CD4-positive, alpha-beta T cell treated with Interferon alpha-2 for 1 hour (primary cell): ENCODE results near the gene DCDC2C.
"Not testable (repeated sequence)": the region's sequence is repeated elsewhere in the genome, so short reads cannot be mapped to it uniquely, and the experiment has no call there.

Source experiments
- DNase-seq, 2 donors: peaks; one replicate each; pipeline ENCODE4 v3.0.0-alpha.2; 2020 to 2022

Gene DCDC2C

DNA sequence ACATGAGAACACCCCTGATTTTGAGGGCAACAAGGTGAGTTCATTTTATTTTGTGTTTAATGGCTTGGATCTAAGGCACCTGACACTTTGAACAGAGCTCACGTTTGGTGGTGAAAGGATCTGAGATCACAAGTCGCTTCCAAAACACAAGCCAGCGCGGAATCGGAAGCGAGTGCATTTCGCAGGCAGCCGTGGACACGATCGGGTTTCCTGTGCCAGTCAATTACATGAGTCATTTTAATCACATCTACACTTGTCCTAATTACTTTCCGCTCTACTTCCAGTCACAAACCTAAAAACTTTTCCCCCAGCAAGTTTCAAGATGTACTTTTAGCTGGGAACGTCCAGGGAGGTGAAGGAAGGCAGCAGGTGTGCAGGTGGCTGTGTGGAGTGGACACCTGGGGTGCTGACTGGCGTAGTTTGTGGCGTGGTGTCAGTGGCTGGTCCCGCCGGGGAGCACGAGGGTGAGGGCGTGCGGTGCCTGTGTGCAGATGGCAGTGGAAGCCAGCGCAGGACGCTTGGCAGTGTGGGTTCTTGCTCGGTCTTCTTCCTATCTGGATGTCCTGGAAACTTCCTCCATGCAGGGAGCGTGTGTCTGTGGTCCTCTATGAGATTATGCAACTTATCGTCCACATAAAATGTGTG is 75.6 kb downstream of the DCDC2C start:
- DNase-seq, result no peak

DNA sequence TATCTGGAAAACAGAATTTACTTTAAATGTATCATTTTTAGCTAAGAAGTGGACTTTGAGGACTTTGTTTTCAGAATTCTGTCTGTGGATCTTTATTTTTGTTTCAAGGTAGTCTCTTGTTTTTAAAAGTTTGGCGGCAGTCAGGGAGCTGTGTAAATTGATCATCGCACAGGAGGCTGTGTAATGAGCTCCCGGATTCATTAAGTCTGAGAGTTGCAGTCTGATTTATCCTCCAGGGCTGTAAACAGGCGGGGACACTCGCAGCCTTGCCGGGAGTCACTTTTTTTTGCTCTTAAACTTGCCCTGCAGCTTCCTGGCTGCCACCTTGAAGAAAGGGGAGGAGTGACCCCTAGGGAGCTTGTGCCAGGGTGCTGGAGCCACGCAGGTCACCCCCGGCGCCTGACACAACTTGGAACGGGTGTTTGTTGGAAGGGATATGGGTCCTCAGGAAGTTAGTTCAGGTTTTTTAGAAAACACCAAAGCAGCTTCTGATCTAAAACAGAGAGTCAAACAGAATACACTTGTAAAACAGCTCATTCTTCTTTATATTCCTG is 76.2 kb downstream of the DCDC2C start:
- no peak for DNase-seq

DNA sequence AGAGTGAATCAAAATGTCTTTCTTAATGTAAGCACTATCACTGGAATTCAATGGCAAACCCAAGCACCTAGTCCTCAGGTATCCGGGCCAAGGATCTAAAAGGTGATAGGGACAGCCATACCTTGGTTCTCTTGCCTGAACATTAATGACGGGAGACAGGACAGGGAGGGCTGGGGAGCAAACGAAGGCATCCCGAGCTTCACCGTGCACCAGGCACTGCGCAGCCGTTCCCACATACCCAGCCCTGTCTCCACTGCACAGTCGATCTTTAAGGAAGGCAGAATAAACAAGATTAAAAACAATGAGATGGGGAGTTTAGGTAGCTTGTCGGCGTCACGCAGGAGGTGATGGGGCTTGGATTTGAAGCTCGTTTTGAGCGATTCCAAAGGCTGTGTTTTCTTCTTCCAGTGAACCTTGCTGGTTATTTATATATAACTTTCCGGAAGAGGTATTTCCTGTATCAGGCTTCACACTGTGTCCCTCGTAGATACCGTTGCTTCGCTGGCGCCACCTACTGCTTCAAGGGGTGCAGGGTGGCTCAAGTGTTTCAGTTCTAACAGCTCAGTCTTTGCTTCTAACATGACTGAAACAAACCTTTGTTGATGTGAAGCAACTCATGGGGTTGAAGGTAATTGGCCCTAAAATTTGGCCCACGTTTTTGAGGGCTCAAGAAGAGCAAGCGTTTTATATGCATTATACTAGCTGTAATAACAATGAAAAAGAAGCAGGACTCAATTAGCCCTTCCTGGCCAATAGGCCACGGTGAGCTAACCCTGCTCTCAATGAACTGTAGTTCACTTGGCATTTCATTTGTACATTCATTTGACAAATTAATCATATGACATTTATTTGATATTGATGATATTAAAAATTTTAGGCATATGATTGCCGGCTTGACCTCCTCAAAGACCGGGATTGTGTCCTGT is 77.4 kb downstream of the DCDC2C start:
- peak; percentile 25 to 45 for DNase-seq

DNA sequence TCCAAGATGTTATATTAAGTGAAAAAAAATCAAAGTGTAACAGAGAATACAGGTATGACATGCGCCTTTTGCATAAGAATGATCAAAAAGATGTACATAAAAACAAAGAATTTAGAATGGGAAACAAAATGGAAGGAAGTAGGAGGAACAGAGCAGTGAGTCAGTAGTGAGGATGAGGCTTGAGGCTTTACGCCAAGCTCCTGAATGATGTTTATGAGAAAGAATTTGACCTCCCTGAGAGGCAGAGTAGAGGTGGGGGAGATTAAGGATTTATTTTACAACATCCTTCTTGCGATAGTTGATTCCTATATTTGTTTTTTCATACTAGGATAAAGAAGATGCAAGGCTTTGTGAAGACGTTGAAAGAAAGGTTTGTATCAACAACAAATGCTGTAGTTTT is 81.4 kb downstream of the DCDC2C start:
- DNase-seq, result no peak

DNA sequence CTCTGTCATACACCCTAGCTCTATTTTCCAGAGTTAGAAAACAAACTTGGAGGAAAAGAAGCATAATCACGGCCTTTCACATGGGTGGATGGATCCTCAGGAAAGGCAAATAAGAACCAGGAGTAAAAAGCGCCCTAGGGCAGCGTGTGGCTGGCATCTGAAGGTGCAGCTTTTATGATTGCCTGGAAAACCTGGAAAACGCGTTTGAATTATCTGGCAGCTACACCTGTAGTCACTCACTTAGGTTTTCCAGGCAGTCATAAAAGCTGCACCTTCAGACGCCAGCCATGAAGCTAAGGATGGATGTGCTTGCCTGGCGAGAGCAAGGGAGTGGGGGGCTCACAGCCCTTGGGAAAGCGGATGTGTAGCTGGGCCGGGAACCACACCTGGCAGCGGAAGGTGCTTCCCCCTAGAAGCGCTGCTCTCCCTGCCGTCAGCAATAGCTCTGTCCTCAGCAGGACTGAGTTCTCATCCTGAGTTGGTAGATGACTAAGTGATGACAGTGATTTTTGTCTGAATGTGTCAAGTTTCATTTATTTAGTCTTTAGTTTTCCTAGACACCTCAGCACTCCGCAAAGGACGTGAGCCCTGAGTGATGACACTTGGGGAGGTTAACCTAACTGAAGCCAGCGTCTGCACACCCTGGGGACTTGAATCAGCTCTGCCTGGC is 82.0 kb downstream of the DCDC2C start:
- DNase-seq, result no peak

DNA sequence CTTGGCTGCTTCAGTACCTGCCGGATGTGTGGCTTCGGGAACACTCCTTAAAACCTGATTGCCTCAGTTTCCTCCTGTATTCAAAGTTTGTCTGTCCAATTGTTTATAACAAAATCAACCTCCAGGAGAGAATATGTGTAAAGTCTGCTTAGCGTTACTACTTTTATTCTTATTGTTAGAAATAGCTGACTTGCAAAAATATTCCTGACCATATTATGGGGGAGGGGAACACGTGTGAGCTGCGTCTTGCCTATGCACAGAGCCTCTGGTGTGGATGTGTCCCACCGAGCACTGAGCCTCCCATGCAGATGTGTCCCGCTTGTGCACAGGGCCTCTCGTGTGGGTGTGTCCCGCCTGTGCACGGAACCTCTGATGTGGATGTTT is 82.5 kb downstream of the DCDC2C start:
- no peak for DNase-seq

DNA sequence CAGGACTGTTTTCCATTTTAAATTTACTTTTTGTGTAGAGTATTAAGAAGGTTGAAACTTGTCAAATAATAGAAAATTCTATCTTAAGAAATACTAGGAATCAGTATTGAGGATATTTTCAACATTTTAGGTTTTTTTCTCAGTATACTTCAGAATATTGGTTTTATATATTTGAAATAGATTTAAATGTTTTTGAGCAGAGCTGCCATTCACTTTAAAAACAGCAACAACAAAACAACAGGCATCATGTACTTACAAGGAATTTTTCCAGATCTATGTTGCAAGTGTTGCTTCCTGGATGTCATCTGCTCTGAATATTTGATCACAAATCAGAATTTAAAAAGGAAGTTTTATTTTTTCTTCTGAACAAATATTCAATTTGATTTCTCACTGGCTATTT is 84.4 kb downstream of the DCDC2C start:
- DNase-seq, result no peak

DNA sequence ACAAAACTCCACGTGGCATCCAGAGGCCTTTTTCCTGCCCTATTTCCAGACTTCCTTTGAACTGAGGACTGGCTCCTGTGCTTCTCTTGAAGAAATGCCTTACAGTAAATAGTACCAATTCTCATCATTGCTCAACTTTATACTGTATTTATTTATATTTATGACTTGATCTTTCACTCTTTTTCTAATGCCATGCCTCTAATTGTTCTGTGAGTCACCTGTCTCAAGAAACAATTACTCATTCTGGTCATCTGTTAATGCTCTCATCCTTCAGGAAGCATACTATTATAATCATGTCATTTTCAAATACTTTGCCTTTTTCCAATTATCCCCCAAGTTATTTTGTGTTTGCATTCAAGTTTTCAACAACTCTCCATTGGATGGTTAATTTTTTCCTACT is 85.9 kb downstream of the DCDC2C start:
- DNase-seq, result no peak

DNA sequence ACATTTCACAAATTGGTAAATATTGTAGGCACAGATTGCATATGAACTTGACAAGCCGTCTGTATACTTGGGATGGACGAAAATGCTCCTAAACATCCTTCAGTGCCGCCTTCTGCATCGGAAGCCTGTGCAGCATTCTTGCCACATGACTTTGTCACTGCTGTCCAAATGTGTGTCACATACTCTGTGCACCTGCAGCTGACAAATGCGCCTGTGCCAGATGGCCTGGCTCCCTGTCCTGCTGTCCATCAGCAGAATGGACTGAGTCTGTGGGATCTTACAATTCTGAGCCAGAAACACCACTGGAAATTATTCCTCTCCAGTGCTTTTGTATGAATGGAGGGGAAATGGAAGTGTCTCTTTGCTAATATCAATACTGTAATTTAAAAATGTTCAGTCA is 89.9 kb downstream of the DCDC2C start:
- no peak for DNase-seq

DNA sequence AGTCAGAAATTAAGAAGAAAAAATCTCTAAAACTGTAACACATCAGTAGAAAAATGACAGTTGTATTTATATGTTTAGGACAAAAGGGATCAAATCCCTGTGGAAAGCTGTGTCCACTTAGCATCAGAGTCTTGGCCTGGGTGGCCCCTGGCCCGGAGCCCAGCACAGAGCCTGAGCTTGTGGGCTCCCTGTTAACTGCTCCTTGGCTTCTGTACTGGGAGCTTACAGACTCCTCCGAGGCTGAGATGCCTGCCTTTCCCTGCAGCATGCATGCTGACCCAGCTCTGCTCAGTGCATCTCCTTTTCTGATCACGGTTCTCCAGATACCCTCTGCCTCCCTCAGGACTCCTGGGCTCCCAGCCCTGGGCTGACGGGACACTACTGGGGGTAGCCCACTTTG is 98.1 kb downstream of the DCDC2C start:
- no peak for DNase-seq

DNA sequence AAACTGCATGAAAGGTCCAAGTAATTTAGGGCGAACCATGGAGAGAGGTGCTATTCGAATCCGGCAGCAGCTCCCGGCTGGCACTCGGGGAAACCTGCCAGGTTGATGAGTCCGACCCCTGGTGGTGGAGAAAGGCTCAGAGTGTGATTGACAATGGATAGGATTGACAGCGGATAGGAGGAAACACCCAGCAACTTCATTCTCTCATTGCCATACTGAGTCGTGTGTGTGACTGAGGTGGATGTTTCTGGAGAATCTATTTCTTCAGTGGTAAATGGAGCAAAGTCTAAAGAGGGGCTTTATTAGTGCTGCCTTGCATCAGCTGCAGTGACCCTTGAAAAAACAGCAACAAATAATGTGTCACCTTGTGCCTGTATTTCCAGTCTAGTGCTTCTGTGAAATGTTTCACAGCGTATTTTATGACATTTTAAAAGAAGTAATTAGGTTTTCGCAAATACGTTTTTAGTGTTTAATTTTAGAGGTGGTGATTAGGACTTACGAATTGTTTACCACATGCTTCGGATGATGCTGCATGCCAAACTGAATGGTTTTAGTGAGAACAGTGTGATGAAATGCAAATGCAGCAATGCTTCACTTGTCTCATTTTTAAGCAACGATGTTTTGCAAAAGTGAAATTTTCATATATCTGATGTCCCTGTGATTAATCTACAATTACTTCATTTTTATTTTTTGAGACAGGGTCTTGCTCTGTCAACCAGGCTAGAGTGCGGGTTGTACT is 102.0 kb downstream of the DCDC2C start:
- DNase-seq, result no peak

DNA sequence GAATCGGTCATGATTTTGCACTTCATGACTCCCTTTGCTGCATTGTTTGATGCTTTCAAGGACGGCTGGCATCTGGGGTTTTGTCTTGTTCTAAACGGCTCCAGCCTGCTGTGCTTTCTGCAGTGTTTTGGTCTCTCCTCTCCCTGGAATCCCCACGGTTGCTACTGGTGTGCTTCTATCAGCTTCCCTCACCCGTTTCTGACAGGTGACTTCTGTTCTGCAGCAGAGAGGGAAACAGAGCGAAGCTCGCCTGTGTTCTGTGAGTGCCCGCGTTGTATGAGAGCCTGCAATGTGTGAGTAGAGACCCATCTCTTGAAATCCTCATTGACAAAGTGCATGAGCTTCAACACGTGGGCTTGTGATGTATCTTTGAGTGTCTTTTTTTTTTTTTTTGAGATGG is 102.8 kb downstream of the DCDC2C start:
- no peak for DNase-seq

DNA sequence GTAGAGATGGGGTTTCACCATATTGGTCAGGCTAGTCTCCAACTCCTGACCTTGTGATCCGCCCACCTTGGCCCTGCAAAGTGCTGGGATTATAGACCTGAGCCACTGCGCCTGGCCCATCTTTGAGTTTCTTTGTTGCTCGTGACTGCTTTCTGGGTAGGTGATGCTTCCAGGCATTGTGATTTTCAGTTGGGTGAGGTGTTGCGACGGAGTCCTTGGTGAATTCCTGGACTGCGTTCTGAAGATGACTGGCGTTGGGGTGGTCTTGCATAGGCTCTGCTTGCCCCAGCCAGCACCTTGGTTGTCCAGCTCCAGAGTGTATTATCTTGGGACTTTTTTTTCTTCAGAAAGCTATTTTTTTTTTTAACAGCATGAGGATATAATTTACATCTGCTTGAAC is 103.4 kb downstream of the DCDC2C start:
- no peak for DNase-seq

DNA sequence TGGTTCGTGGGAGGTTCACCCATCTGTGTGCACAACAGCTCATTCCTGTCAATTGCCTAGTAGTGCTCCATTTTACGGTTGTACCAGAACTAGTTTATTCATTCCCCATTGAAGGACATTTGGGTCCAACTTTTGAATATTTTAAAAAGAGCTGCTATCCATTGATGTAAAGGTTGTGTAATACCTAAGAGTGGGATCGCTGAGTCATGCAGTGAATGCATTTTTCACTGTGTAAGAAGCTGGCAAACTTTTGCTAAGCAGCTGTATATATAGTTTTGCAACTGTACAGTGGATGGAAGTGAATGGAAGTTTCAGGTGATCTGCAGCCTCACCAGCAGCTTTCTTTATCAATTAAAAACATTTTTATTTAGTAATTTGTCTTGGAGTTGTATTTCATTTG is 104.5 kb downstream of the DCDC2C start:
- DNase-seq, result no peak

DNA sequence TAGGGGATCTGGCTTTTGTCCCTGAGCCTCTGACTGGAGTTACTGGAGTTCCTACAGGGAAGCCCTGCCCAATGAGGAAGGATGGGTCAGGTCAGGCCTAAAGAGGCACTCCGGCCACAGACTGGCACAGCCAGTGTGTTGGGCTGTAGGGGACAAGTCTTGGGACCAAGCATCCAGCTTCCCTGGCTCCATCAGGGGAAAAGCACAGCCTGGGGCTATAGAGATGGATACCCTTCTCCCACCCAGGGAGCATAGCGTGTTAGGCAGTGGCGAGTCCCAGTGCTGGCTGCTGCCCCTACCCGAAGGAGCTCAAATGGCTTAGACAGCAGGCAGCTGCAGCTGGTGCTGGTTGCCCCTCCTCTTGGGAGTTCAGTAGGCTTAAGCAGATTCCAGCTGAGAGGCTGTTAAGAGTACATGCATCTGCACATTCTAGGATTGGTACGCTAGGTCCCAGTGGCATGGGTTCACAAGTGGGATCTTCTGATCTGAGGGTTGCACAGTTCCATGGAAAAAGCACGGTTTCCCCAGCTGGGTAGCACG is 111.4 kb downstream of the DCDC2C start:
- DNase-seq, result no peak

DNA sequence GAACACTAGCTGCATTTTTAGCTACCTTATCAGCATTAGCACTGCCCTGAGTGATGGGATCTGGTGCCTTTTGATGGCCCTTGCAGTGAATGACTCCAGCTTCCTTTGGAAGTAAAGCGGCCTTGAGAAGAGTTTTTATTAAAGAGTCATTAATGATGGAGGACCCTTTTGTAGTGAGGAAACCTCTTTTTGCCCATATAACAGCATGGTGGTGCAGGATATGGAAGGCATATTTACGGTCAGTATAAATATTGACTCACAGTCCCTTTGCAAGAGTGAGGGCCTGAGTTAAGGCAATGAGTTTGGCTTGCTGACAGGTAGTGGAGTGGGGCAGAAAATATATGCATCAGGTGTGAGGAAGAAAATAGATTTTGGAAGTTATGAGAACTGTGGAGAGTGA is 113.8 kb downstream of the DCDC2C start:
- DNase-seq, result not testable (repeated sequence)

DNA sequence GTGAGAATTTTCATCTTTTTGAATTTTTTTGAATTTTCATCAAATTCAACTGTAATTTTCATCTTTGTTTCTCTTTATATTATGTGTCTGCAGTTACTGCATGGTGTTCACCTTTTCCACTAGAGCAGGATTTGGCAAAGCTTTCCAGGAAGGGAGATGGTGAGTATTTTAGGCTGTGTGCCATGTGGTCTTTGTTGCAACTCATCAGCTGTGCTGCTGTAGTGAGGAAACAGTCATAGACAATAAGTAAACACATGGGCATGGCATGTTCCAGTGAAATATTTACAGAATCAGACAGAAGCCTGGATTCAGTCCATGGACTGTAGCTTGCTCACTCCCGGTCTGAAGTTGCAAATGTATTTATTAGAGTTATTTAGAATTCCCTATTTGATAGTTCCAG is 120.4 kb downstream of the DCDC2C start:
- no peak for DNase-seq

DNA sequence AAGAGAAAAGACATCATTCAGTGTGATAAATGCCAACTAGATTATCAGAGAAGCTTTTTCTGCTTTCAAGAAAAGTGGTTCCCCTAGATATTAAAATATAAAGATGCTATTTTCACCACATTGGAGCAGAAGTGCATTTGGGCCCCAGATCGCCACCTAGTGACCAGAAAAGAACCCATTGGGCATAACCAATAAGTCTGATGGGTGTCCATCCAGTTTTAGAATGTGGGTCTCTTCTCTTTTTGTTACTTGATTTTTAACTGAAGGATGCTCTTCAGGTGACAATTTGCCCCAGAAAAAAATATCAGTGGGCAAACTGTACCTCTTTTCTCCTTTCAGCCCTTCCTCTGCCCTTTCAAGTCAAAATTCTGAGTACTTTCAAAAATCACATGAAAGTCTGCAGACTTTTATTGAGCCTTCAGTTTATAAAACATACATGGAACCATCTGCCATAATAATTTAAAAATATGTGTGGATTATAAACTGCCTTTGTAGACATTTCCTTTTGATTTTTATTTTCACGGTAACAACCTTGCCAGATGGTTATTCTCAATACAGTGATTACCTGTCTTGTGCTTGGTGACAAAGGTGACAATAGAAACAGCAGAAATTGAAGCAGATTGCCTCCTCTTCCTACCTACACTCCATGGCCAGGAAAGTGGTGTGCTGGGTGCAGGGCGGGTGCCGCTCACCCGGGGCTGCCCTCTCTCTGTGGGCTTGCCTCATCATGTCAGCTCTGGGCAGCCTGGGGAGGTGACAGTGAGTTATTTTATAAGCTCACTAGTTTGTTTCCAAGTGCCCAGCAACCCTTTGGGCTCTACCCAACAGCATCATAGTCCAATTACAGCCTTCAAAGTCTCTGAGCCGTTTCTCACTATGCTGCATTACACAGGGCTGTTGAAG is 124.5 kb downstream of the DCDC2C start:
- no peak for DNase-seq

DNA sequence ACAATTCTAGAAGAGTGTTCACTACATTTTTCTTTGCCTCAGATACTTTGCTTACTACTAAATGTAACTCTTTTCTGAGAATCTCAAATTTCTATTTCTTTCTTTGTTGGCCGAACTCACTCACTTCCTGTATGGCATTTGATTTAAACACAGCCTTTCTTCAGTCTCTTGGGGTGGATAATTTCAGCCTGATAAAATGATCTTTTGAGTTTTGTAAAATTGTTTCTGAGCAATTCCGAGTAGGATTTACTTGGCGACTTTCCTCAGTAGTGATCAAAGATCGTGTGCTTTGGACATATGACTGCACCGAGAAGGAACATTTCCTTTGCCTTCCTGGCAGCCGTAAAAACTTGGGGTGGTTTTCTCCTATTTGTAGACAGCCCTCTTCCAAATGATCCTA is 127.4 kb downstream of the DCDC2C start:
- no peak for DNase-seq

DNA sequence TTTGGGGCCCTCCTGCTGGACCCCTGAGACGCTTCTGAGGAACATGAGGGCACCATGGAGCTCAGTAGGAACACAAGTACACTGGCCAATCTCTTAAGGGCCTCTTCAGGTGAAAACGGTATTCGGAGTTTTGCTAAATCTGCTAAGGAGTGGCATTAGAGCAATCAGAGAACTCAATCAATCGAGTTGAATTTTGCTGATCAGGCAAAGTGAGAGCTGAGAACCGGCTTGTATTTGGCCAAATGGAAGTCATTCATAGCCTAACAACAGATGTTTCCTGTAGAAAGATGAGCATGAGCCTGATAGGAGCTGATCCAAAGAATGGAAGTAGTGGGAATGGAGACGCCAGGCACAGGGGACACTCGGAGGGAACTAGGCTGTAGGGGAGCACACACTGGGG is 133.7 kb downstream of the DCDC2C start:
- DNase-seq, result no peak

DNA sequence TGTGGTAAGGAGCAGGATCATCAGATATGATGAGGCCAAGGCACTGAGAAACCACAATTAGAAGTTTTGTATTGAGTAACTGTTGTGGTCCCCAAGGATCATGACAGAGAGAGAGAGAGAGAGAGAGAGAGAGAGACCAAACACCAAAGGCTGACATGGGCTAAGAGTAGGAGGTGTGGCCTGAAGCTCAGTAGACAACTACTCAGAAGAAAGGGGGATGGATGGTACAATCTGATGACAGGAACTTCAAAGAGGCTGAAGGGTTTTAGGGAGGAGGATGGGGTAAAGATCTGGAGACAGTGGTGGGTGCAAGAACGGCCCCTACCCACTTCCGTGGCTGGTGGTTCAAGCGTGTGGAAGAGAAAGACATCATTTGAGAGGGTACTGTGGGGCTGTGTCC is 135.0 kb downstream of the DCDC2C start:
- DNase-seq, result no peak

DNA sequence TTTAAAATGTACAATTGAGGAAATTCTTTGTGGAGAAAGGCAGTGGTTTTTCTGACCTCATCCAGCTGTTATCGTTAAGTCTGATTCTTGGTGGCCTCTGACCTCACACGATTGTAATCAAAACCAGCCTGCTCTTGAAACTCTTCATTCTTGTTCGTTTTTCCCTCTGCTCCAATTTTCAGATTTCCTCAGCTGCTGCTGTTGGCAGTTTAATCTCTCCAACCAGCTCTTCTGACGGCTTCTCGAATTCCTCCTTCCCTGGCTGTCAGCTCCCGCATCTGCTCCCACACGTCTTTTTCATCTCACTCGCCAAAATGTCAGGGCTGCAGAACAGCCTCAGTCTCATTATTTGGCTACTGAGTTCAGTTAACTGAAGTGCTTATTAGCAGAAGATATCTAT is 136.1 kb downstream of the DCDC2C start:
- no peak for DNase-seq
